Fibroblast of the conjunctiva (primary cell): ENCODE results near the gene SCGB1D1.
A peak's percentile ranks its signal among the peaks of the same experiment; 100 is the strongest.

ENCODE experiments used
- DNase-seq: peaks from one replicate; pipeline ENCODE4 v3.0.0-alpha.2; 2010; ENCODE audit warnings: low read depth

The SCGB1D1 gene, protein sequence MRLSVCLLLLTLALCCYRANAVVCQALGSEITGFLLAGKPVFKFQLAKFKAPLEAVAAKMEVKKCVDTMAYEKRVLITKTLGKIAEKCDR

DNA sequence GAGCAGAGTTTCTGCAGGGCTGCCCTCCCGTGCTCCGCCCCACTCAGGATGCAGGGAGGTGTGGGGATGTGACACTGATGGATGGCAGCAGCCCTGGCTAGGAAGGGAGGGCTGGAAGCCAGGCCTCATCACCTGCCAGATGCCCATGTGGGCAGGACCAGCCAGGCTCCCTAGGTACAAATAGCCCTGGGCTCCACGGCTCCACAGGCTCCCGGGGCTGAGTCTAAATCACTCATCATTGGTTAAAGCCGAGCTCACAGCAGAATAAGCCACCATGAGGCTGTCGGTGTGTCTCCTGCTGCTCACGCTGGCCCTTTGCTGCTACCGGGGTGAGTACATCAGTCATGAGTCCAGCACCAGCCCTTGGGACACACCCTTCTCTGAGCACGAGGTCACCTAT is at the start of gene SCGB1D1:
SCGB1D1 (plus strand) TSS at position 206 of the 400 bp plus-strand sequence; CDS start at position 275, 69 bp downstream.
- no peak for DNase-seq

DNA sequence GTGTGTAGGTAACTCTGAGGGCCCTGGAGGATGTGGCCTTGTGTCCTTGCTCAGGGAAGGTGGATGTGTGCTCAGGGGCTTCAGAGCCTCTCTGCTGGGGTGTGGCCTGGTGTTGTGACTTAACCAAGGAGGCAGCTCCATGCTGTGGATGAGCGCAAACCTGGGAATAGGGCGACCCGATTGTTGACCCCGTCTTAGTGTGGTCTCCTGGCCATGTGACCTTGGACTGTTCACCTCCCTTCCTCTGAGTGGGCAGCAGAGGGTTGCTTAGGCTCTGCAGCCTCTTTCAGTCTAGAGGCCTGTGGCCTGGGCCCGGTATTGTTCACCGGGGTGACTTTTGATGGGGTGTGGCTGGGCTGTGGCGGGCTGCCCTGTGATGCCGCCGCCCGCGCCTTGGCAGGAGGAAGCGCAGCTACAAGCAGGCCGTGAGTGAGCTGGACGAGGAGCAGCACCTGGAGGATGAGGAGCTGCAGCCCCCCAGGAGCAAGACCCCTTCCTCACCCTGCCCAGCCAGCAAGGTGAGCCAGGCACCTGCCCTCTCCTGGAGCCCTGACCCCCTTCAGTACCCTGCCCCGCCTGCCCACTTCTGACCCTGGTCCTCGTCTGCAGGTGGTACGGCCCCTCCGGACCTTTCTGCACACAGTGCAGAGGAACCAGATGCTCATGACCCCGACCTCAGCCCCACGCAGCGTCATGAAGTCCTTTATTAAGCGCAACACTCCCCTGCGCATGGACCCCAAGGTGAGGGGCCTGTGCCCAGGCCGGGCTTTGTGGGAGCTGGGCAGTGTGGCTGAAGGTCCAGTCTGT is 49.5 kb upstream of the SCGB1D1 start:
- DNase-seq, result no peak

DNA sequence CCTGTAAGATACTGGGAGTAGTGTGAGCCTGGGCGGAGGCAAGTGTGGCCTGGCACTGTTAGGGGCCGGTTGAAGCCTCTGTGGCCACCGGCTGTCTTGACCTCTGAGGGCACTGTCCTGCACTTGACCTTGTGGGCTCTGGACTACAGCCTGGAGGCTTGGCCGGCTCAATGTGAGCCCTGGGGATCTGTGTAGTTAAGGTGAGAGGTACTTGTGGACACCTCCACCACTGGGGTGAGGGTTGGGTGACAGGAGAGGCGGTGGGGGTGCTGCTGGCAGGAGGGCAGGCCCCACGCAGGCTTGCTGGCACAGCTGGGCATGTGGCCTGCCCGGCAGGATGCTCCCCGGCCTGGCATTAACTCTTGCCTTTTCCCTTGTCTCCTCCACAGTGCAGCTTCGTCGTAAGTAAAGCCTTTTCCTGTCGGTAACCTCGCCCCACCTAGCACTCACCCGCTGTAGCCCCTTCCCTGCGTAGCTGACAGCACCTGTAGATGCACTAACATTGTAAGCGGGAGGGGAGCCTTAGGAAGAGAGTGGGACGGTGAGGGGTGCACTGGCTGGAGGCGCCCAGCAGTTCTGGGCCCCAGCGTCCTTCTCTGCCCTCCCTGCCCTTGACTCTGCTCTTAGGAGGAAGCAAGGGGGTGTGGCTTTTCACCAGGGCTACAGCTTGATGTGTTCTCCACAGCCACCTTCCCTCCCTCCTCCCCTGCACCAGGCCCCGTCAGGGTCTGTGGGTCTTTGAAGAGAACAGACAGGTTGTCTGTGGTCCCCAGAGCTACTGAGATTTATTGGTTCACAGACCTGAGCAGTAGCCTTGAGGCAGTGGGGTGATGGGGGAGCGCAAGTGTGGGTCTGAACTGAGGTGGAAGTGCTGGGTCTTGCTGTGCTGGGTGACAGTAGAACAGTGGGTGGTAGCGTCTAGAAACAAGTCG is 48.6 kb upstream of the SCGB1D1 start:
- DNase-seq, result no peak

DNA sequence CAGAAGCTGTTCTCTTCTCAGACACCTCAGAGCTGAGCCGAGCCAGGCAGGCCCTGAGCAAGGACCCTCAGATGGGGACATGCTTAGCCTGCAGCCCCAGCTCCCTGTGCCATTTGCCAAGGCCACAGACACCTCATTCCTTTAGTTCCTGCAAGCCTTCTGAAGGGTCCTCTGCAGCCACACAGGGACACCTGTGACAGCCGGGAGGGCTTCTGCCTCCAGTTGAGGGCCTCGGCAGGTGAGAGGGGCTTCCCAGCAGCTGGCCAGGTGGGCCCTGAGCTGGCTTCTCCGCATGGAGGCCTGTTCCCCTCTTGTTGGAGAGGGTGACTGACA is 48.0 kb upstream of the SCGB1D1 start:
- no peak for DNase-seq

DNA sequence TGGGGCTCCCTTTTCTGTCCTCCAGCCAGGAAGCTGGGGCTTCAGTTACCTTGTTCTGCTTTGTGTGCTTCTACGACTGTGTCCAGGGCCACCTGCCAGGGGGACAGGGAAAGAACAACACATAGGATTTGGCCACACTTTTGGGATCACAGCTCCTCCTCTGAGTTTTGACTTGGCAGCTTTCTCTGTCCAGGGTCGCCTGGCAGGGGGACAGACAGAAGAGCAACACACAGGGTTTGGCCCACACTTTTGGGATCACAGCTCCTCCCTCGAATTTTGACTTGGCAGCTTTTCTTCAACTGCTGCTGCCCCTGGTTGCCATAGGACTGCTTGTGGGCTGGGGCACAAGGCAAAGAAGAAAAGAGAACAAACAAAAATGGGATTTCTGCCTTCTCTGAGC is 47.1 kb upstream of the SCGB1D1 start:
- DNase-seq, result peak; percentile 18

DNA sequence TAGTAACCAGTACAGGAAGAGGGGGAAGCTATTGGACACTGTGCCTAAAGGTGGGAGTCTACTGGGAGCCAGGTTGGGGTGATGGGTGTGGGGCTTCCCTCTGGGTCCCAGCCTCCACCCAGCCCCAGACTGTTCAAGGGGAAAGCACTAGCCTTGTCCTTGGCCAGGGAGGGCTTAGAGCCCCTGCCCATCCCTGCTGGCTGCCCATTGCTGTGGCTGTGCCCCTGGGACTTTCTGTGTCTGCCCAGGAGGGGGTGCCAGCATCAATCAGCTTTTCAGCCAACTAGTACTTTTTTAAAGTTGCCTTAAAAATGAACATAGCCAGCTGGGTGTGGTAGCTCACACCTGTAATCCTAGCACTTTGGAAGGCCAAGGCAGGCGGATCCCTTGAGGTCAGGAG is 46.3 kb upstream of the SCGB1D1 start:
- DNase-seq, result no peak

DNA sequence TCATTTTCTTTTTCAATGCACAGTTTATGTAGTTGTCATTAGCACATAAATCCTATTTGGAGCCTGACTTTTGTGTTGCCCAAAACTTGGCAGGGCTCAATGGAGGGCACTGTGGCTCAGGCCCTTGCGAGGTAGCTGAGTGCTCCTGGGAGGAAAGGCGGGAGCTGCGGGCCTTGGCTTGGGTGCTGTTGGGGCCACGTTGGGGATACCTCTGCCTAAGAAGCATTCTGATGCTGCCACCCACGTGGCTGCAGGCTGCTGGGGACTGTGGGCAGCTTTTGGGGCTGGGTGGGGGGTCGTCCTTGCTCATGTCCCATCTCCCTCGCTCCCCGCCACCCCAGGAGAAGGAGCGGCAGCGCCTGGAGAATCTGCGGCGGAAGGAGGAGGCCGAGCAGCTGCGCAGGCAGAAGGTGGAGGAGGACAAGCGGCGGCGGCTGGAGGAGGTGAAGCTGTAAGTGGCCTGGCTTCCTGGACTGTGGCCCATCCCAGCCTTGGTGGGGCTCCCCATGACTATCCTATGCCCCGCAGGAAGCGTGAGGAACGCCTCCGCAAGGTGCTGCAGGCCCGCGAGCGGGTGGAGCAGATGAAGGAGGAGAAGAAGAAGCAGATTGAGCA is 45.3 kb upstream of the SCGB1D1 start:
- DNase-seq, result no peak

DNA sequence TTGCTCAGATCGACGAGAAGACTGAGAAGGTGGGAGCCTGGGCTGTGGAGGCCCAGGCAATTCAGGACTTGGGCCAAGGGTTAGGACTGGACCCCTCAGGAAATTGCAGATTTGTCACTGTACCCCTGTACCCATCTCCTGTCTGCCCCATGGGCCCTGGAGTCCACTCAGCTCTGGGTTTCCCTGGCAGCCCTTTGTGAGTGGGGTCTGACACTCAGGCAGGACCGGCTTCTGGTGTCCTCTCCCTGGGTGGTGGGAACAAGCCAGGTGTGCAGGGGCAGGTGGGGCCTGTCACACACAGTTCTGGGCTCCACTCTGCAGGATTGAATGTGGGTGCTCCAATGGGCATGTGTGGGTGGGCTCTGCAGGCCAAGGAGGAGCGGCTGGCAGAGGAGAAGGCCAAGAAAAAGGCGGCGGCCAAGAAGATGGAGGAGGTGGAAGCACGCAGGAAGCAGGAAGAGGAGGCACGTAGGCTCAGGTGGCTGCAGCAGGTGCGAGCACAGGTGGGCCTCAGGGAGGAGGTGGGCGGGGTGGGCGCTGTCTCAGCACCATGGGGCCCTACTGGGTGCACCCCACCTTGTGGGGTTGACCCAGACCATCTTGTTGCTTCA is 44.6 kb upstream of the SCGB1D1 start:
- no peak for DNase-seq

DNA sequence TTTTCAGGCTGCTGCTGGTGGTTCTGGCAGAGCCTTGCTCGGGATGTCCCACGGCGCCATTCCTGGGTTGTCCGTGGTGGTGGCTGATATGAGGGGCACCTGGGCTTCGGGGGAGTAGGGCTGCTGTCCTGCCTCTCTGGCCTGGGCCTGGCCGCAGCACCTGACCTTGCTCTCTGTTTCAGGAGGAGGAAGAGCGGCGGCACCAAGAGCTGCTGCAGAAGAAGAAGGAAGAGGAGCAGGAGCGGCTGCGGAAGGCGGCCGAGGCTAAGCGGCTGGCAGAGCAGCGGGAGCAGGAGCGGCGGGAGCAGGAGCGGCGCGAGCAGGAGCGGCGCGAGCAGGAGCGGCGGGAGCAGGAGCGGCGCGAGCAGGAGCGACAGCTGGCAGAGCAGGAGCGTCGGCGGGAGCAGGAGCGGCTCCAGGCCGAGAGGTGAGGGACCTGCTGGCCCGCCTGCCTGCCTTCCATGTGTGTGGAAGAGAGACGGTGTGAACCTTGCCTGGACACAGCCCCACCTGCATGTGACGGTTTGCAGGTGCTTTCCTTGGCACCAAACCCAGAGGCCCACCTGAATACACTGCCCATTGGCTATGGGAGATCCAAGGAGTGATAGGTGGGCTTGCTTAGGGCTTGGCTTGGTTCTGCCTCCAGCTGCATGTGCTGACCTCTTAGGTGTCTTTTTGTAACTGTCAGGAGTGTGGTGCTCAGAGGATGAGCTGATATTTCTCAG is 43.4 kb upstream of the SCGB1D1 start:
- no peak for DNase-seq

DNA sequence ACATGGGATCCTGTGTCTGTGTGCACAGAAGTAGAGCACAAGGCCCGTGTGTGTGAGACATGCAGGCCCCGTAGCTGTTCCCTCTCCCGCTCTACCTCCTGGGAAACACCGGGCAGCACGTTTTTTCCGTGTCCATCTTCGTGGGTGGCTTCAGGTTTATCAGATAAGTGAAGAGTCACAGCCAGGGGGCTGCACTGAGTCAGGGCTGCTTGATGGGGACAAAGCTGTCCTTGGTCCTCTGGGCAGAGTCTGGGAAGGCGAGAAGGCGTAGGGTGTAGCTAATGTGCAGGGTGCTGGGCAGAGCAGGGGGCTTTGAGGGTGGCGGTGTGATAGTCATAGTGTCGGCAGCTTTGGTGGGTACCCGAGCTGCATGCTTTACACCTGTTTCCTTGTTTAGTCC is 42.5 kb upstream of the SCGB1D1 start:
- DNase-seq, result no peak

DNA sequence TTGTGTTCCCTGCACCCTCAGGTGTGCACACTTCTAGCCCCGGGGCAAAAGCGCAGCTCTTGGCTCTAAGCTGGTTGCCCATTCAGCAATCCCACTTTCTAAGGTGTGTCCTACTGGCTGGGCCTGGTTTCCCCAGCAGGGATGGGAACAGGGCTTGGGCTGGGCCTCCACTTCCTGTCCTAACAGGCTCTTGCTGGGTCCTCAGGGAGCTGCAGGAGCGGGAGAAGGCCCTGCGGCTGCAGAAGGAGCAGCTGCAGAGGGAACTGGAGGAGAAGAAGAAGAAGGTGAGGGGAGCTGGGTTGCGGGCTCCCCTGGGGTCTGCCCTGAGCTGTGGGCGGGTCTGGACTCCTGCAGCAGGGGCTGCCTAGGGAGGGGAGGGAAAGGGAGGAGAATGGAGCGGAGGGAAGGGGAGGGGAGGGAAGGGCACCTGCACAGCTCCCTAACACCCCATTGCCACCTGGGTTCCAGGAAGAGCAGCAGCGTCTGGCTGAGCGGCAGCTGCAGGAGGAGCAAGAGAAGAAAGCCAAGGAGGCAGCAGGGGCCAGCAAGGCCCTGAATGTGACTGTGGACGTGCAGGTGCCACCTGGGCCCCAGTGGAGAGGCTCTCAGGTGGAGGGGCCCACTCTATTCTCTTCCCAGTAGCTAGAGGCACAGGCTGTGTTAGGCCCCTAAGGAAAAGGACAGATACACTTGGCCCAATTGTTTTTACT is 41.6 kb upstream of the SCGB1D1 start:
- DNase-seq, result no peak

DNA sequence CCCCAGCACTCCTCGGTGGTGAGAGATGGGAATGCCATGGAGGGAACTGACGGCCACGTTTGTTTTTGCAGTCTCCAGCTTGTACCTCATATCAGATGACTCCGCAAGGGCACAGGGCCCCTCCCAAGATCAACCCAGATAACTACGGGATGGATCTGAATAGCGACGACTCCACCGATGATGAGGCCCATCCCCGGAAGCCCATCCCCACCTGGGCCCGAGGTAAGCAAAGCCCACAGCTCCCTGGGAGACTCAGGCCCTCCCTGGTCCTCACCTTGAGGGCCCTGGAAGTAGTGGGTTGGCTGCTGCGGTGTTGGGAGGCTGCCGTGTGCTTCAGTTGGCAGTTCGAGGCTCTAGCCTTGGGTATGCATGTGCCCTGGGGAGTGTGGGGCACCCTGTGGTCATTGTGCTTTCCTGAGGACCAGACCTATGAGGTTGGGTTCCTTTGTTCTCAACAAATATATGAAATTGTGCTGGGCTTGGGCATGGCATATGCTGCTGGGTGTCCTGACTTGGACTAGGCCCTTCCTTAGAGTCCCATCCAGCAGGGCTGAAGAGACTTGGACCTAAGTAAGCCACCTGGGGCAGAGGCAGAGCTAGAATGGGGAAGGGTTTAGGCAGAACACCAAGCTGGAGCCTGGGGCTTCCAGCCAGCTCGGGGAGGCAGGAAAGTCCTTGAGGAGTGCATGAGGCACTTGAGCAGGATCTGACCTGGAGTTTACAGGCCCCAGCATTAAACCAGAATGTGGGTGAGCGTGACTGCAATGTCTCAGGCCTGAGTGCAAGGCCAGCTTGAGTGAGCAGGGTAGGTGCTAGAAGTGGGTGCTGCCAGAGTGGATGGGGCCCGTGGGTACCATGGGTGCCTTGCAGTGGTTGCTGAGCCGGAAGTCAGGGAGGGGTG is 39.8 kb upstream of the SCGB1D1 start:
- DNase-seq, result no peak

DNA sequence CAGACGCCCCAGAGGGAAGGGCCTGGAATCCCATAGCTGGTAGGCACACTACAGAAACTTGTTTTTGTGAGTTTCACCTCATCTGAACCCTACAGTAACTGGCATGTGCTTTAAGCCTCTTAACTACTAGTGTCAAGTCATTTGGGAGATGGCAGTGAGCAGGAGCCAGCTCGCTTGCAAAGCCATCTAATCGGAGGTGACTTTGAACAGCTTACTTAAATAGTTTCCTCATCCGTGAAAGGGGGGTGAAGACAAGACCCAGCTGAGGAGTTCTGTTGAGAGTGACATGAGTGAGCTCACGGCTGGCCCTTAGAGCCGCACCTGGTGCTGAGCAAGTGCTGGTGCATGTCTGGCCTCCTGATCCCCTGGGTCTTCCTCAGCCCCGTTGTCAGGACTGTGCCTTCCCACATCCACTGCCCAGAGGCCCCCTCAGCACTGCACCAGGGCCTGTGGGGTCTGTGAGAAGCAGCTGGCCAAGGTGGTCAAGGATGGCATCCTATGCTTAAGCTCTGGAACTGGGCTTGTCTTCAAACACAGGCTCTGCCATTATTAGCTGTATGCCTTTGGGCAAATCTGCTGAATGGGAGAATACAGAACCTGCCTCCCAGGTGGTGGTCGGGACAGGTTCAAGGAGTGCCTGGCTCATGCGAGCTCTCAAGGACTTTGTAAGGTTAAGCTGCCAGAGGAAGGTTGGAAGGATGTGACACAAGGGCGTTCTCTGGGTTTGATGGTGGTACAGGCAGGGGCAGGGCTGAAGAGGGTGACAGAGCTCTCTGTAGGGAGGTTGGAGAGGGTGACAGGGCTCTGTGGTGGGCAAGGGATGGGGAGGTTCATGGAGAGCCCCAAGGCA is 38.9 kb upstream of the SCGB1D1 start:
- DNase-seq, result no peak

DNA sequence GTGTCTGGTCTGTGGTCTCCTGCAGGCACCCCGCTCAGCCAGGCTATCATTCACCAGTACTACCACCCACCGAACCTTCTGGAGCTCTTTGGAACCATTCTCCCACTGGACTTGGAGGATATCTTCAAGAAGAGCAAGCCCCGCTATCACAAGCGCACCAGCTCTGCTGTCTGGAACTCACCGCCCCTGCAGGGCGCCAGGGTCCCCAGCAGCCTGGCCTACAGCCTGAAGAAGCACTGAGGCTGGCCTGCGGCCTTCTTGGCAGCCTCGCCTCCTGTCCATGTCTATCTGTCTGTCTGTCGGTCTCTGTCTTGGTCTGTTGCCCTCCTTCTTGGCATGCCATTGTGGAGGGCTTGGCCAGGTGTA is 38.3 kb upstream of the SCGB1D1 start:
- no peak for DNase-seq

DNA sequence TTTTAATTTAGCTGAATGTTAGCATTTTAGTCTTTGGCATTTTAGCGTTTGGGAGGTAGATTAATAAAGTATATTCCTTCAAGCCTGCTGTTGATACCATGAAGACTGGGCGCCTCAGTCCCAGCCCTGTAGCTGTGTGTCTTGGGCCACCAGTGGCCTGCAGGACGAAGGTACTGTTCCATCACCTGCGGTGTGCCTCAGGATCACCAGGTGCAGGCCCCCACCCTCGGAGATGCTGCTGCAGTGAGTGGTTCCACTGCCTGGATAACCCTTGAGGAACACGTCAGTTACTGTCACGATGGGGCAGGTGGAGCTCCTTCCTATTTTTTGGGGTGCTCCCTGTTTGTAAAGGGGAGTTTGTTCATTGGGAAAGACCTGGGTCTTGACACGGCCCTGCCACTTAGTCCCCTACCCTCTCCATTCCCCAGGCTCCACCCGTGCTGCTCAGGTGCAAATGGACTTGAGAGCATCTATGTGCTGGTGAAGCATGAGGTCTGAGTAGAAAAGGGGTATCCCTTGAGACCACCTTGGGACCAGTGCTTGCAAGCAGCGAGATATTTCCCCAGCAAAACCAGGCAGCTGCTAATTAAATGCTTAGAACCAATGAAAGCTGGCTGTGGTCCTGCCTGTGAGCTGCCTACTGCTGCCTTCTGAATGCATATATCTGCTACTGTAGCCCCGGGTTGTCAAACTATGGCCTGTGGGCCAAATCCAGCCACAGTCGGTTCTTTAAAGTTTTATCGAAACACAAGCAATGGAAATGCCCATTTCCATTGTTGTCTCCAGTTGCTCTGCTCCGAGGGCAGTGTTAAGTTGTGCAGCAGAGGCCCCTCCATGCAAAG is 37.5 kb upstream of the SCGB1D1 start:
- no peak for DNase-seq

DNA sequence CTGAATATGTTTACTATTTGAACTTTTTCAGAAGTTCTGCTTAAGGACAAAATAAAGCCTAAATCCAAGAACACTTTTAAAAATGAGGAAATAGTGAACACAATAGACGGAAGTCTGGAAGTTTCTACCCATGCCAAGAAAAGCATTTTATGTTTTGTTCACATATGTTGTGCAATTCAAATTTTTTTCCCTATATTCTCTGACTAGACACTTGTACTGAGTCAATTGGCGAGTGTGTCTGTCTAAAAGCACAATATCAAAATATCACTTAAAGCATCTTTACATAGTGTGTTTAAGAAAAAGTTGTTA is 37.0 kb upstream of the SCGB1D1 start:
- no peak for DNase-seq

DNA sequence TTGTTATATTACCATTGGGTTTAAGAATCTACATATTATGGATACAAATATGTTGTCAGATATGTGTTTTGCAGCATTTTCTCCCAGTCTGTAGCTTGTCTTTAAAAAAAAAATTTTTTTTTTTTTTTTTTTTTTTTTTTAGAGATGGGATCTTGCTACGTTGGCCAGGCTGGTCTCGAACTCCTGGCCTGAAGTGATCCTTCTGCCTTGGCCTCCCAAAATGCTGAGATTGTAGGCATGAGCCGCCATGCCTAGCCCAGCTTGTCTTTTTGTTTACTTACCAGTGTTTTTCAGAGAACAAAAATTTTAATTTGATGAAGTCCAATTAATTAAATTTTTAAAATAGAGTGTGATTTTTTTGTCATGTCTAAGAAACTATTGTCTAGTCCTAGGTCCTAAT is 36.4 kb upstream of the SCGB1D1 start:
- DNase-seq, result no peak

DNA sequence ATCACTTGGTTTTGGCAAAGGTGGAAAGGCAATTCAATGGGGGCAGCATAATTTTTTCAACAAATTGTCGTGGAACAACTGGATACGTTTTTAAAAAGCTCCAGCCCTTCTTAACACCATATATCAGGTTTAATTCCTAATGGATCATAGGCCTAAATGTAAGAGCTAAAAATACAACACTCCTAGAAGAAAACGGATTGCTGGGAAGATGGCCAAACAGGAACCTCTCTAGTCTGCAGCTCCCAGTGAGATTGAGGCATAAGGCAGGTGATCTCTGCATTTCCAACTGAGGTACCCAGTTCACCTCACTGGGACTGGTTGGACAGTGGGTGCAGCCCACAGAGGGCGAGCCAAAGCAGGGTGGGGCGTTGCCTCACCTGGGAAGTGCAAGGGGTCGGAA is 32.4 kb upstream of the SCGB1D1 start:
- DNase-seq, result no peak
